Fibroblast of lung (primary cell): ENCODE measurements around the gene HNRNPF. TPM values are rescaled to one million over a fixed set of nuclear protein-coding genes. Genes with fewer than 3 reads are reported as not detected.
A peak's percentile ranks its signal among the peaks of the same experiment; 100 is the strongest.

Experiments
- DNase-seq, 2 donors: peaks; one replicate each; pipeline versions ENCODE4 v3.0.0 to v3.0.0-alpha.2; 2010; ENCODE audit warnings: low read depth in 2 of 2
- H2AFZ ChIP-seq: 2 replicates; pipeline ENCODE4 v1.5.1; 2012; ENCODE audit warnings: low read length, control low read depth, inconsistent platforms
- H3K27ac ChIP-seq: 2 replicates; pipeline ENCODE4 v1.5.1; 2011; ENCODE audit warnings: low read length, control low read depth; ENCODE audit not compliant: insufficient read depth
- H3K27me3 ChIP-seq: 2 replicates; pipeline ENCODE4 v1.5.1; 2011; ENCODE audit warnings: mild to moderate bottlenecking, low read length; ENCODE audit not compliant: control insufficient read depth, insufficient read depth
- H3K36me3 ChIP-seq: 2 replicates; pipeline ENCODE4 v1.5.1; 2011; ENCODE audit warnings: low read length; ENCODE audit not compliant: control insufficient read depth, insufficient read depth
- H3K4me1 ChIP-seq: 2 replicates; pipeline ENCODE4 v1.5.1; 2011; ENCODE audit warnings: low read length; ENCODE audit not compliant: control insufficient read depth, insufficient read depth; ENCODE audit errors: extremely low read depth
- H3K4me2 ChIP-seq: 2 replicates; pipeline ENCODE4 v1.5.1; 2011; ENCODE audit warnings: low read length, control low read depth; ENCODE audit not compliant: insufficient read depth; ENCODE audit errors: extremely low read depth
- H3K4me3 ChIP-seq, 4 experiments: fragments of 200-600 bp in 1 of 4; sonication (generic) in 1 of 4; replicated peaks in 1 of 4; 2 replicates each; pipeline ENCODE4 v1.5.1; 2011 to 2016; ENCODE audit warnings: low read length in 4 of 4, low read depth in 3 of 4, mild to moderate bottlenecking in 3 of 4, control low read depth in 2 of 4, inconsistent platforms in 1 of 4, mixed read lengths in 1 of 4; ENCODE audit not compliant: insufficient read depth in 1 of 4; ENCODE audit errors: control extremely low read depth in 1 of 4
- H3K79me2 ChIP-seq: 2 replicates; pipeline ENCODE4 v1.5.1; 2012; ENCODE audit warnings: mild to moderate bottlenecking, low read length, inconsistent platforms; ENCODE audit not compliant: control insufficient read depth, insufficient read depth
- H3K9ac ChIP-seq: 2 replicates; pipeline ENCODE4 v1.5.1; 2011; ENCODE audit warnings: mild to moderate bottlenecking, low read length, control low read depth; ENCODE audit not compliant: insufficient read depth
- H3K9me3 ChIP-seq: 2 replicates; pipeline ENCODE4 v1.5.1; 2012; ENCODE audit warnings: low read depth, low read length; ENCODE audit not compliant: control insufficient read depth, insufficient read depth
- H4K20me1 ChIP-seq: 2 replicates; pipeline ENCODE4 v1.5.1; 2011; ENCODE audit warnings: low read length; ENCODE audit not compliant: control insufficient read depth, insufficient read depth; ENCODE audit errors: extremely low read depth
- EZH2 ChIP-seq: IDR thresholded peaks from 2 replicates; pipeline ENCODE4 v1.5.1; 2012; ENCODE audit warnings: low read length, control low read depth, mild to moderate bottlenecking; ENCODE audit errors: missing control alignments
- polyA plus RNA-seq, 2 donors: library from polyadenylated mRNA; depleted of rRNA in 1 of 2; stranded (reverse) in 1 of 2; unstranded in 1 of 2; fragments of >200 nt; gene quantifications; 2 replicates each; pipeline ENCODE4 v1.2.1, GENCODE V29; 2011 to 2012; ENCODE audit warnings: missing spikeins in 1 of 2
- total RNA-seq: library from RNA; depleted of rRNA; stranded (reverse); fragments of >200 nt; gene quantifications from 2 replicates; pipeline ENCODE4 v1.2.1, GENCODE V29; 2014
- TF ChIP-seq, protein P1 (sequence below), 2 donors: IDR thresholded peaks in 1 of 2; conservative IDR thresholded peaks in 1 of 2; 1 replicate in 1 of 2; 2 replicates in 1 of 2; pipeline ENCODE4 v1.5.1; 2011 to 2012; ENCODE audit warnings: low read length in 2 of 2, control low read depth in 1 of 2, inconsistent platforms in 1 of 2, low read depth in 1 of 2, mild to moderate bottlenecking in 1 of 2

Gene HNRNPF
- total and polyA plus RNA-seq, 2 donors (not counting 1 experiment from before 2014, with no cell fraction given), result 203 to 217 TPM

DNA sequence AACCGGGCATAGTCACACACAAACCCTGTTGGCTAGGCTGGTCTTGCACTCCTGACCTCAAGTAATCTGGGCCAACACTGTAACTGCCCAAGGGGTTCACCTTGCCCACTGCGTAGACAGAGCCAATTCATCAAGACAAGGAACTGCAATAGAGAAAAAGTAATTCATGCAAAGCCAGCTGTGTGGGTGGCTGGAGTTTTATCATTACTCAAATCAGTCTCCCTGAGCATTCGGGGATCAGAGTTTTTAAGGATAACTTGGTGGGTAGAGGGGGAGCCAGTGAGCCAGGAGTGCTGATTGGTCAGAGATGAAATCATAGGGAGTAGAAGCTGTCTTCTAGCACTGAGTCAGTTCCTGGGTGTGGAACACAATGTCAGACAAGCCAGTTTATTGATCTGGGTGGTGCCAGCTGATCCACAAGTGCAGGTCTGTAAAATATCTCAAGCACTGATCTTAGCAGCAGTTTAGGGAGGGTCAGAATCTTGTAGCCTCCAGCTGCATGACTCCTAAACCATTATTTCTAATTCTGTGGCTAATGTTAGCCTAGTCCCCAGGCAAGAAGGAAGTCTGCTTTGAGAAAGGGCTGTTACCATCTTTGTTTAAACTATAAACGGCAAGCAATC lies 53.1 kb downstream of the HNRNPF start:
- no peak overlapping the region for H2AFZ ChIP-seq
- TF ChIP-seq EZH2, result no peak
- TF ChIP-seq, protein P1, sequence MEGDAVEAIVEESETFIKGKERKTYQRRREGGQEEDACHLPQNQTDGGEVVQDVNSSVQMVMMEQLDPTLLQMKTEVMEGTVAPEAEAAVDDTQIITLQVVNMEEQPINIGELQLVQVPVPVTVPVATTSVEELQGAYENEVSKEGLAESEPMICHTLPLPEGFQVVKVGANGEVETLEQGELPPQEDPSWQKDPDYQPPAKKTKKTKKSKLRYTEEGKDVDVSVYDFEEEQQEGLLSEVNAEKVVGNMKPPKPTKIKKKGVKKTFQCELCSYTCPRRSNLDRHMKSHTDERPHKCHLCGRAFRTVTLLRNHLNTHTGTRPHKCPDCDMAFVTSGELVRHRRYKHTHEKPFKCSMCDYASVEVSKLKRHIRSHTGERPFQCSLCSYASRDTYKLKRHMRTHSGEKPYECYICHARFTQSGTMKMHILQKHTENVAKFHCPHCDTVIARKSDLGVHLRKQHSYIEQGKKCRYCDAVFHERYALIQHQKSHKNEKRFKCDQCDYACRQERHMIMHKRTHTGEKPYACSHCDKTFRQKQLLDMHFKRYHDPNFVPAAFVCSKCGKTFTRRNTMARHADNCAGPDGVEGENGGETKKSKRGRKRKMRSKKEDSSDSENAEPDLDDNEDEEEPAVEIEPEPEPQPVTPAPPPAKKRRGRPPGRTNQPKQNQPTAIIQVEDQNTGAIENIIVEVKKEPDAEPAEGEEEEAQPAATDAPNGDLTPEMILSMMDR (conservative IDR thresholded peaks at IDR 0.05 in 1 of 2, IDR thresholded peaks at IDR 0.05 in 1 of 2; ENCODE audit: low read depth in 1 of 2, low read length in 2 of 2), result no peak
- H3K4me2 ChIP-seq, result no peak overlapping the region
- H3K27me3 ChIP-seq, result no peaks in the 10 kb centered on the region
- no peaks in the 10 kb centered on the region for H3K9me3 ChIP-seq
- peak; percentile 26 to 67 for DNase-seq
- H3K27ac ChIP-seq, result no peak overlapping the region
- no peak overlapping the region for H3K4me3 ChIP-seq
- H3K4me1 ChIP-seq, result no peaks in the 10 kb centered on the region
- no peaks in the 10 kb centered on the region for H3K36me3 ChIP-seq
- no peaks in the 10 kb centered on the region for H3K79me2 ChIP-seq
- no peak overlapping the region for H3K9ac ChIP-seq
- H4K20me1 ChIP-seq, result no peaks in the 10 kb centered on the region

DNA sequence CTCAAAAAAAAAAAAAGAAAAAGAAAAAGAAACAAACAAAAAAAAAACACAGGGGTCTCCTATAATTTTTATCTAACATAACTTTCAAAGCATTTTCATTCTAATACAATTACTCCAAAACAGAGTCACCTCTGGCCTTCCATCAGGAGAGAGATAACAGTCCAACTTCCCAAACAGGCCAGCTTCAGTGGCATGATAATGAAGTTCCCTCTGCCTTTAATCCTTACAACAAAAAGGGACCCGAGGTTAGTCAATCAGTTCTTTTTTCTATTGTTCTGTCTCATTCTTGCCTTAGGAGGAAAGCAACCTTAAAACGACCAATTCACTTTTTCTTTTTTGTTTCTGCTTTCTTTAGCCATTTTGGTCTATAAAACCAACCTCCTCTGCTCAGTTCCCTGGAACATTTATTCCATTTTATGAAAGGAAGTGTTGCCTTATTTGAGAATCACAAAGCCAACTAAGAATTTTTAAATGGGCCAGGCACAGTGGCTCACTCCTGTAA lies 54.1 kb downstream of the HNRNPF start:
- Histone ChIP-seq H3K36me3 (no peaks in the 10 kb centered on the region), H3K27ac (no peak overlapping the region), H4K20me1 (no peaks in the 10 kb centered on the region), H3K4me3 (no peak overlapping the region), H3K4me2 (no peak overlapping the region), H3K9me3 (no peaks in the 10 kb centered on the region), H3K79me2 (no peaks in the 10 kb centered on the region), H3K4me1 (no peaks in the 10 kb centered on the region), H3K9ac (no peak overlapping the region), H3K27me3 (peaks cover 9% of the 10 kb centered on the region), H2AFZ (no peak overlapping the region)
- no peak for TF ChIP-seq EZH2
- TF ChIP-seq, protein P1 (conservative IDR thresholded peaks at IDR 0.05 in 1 of 2, IDR thresholded peaks at IDR 0.05 in 1 of 2; ENCODE audit: low read depth in 1 of 2, low read length in 2 of 2), result no peak
- no peak for DNase-seq

DNA sequence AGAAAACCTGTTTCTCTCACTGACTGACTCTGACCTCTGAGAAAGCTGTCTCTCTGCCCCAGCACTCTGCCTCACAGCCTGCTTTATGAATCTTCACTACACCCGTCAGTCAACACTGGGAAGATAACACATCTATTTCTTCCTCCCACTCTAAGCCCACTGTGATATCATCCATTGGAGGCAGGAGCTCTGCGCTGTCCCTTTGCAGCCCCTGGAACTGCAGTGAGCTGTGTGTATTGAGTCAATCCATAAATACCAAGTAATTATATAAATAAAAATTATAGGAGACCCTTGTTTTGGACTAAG lies 54.7 kb downstream of the HNRNPF start:
- Histone ChIP-seq H3K36me3 (no peaks in the 10 kb centered on the region), H3K27ac (no peak overlapping the region), H3K4me3 (no peak overlapping the region), H3K79me2 (no peaks in the 10 kb centered on the region), H2AFZ (no peak overlapping the region), H3K9me3 (no peaks in the 10 kb centered on the region), H3K4me1 (no peaks in the 10 kb centered on the region), H4K20me1 (no peaks in the 10 kb centered on the region), H3K4me2 (no peak overlapping the region), H3K9ac (no peak overlapping the region), H3K27me3 (peaks cover 9% of the 10 kb centered on the region)
- DNase-seq, result no peak
- TF ChIP-seq, protein P1 (conservative IDR thresholded peaks at IDR 0.05 in 1 of 2, IDR thresholded peaks at IDR 0.05 in 1 of 2; ENCODE audit: low read depth in 1 of 2, low read length in 2 of 2), result no peak
- TF ChIP-seq EZH2, result no peak
